ENCODE measurements around the gene PDE6C.

PDE6C gene

DNA sequence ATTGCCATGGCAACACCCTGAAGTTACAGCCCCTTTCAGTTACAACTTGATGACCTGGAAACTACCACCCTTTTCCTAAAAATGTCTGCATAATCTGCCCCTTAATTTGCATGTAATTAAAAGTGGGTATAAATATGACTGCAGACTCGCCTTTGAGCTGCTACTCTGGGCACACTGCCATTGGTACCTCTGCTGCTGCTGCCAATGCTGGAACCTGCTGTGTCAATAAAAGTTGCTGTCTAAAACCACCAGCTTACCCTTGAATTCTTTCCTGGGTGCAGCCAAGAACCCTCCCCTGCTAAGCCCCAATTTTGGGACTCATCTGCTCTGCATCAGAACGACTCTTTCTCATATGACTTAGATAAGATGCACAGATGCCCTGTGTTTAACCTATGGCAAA, 100.3 kb downstream of the PDE6C start:
- Histone ChIP-seq H3K79me2 (ENCODE audit: low read length) (no peaks in the 10 kb centered on the region), H3K27ac (ENCODE audit: low read length) (no peak overlapping the region), H4K20me1 (ENCODE audit: insufficient read depth, low read length) (no peaks in the 10 kb centered on the region), H2AFZ (ENCODE audit: low read length) (no peak overlapping the region), H3K9me2 (replicated peaks; ENCODE audit: insufficient read depth, low read length) (no peaks in the 10 kb centered on the region), H3K27me3 (replicated peaks; ENCODE audit: insufficient read depth, low read length) (no peaks in the 10 kb centered on the region), H3K9ac (ENCODE audit: low read length) (no peak overlapping the region), H3K4me1 (ENCODE audit: low read length) (no peaks in the 10 kb centered on the region), H3K36me3 (replicated peaks; ENCODE audit: insufficient read depth, low read length) (no peaks in the 10 kb centered on the region), H3K4me2 (ENCODE audit: low read depth, low read length) (no peak overlapping the region), H3K4me3 (ENCODE audit: low read length) (no peak overlapping the region), H3F3A (ENCODE audit: insufficient read depth, low read length) (no peaks in the 10 kb centered on the region), H3K9me3 (replicated peaks; ENCODE audit: insufficient read depth, low read length) (no peaks in the 10 kb centered on the region)
- TF ChIP-seq EZH2 (optimal IDR thresholded peaks at IDR 0.05; ENCODE audit: low read depth, low read length) (no peak), EZH2phosphoT487 (IDR thresholded peaks at IDR 0.05; ENCODE audit: low read length) (no peak)
- TF ChIP-seq, protein P1, sequence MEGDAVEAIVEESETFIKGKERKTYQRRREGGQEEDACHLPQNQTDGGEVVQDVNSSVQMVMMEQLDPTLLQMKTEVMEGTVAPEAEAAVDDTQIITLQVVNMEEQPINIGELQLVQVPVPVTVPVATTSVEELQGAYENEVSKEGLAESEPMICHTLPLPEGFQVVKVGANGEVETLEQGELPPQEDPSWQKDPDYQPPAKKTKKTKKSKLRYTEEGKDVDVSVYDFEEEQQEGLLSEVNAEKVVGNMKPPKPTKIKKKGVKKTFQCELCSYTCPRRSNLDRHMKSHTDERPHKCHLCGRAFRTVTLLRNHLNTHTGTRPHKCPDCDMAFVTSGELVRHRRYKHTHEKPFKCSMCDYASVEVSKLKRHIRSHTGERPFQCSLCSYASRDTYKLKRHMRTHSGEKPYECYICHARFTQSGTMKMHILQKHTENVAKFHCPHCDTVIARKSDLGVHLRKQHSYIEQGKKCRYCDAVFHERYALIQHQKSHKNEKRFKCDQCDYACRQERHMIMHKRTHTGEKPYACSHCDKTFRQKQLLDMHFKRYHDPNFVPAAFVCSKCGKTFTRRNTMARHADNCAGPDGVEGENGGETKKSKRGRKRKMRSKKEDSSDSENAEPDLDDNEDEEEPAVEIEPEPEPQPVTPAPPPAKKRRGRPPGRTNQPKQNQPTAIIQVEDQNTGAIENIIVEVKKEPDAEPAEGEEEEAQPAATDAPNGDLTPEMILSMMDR (IDR thresholded peaks at IDR 0.05; ENCODE audit: low read length) = no peak
- no peak for DNase-seq

DNA sequence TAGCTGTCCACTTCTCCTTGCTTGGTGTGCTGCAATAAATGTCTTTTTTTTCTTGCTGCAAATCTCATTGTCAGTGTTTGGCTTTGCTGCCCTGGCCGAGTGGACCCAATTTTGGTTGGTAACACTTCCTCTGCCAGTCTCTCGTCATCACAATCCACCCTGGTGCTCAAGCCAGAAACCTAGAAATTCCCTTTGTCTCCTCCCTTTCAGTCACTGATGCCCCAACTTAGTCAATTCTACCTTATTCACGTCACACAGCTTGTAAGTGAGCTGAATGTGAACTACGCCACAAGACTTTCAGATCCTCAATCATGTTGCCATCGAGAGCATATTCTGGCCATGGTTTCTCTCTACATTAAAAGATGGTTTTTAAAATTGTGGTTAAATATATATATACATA, 103.0 kb downstream of the PDE6C start:
- Histone ChIP-seq H3K9me3 (replicated peaks; ENCODE audit: insufficient read depth, low read length) (no peaks in the 10 kb centered on the region), H3K9me2 (replicated peaks; ENCODE audit: insufficient read depth, low read length) (no peaks in the 10 kb centered on the region), H3K36me3 (replicated peaks; ENCODE audit: insufficient read depth, low read length) (no peaks in the 10 kb centered on the region), H3K27me3 (replicated peaks; ENCODE audit: insufficient read depth, low read length) (no peaks in the 10 kb centered on the region), H3K4me2 (ENCODE audit: low read depth, low read length) (no peak overlapping the region), H3K79me2 (ENCODE audit: low read length) (no peaks in the 10 kb centered on the region), H3K9ac (ENCODE audit: low read length) (no peak overlapping the region), H2AFZ (ENCODE audit: low read length) (no peak overlapping the region), H4K20me1 (ENCODE audit: insufficient read depth, low read length) (no peaks in the 10 kb centered on the region), H3K4me1 (ENCODE audit: low read length) (no peaks in the 10 kb centered on the region), H3K27ac (ENCODE audit: low read length) (no peak overlapping the region), H3K4me3 (ENCODE audit: low read length) (no peak overlapping the region), H3F3A (ENCODE audit: insufficient read depth, low read length) (no peaks in the 10 kb centered on the region)
- TF ChIP-seq EZH2 (optimal IDR thresholded peaks at IDR 0.05; ENCODE audit: low read depth, low read length) (no peak), EZH2phosphoT487 (IDR thresholded peaks at IDR 0.05; ENCODE audit: low read length) (no peak)
- TF ChIP-seq, protein P1 (IDR thresholded peaks at IDR 0.05; ENCODE audit: low read length) = no peak
- no peak for DNase-seq
